A549 (cell line): ENCODE data around the gene COMT. TPM values are rescaled to one million over a fixed set of nuclear protein-coding genes. Genes with fewer than 3 reads are reported as not detected.
A peak's percentile ranks its signal among the peaks of the same experiment; 100 is the strongest.
"Not testable (repeated sequence)": the region's sequence is repeated elsewhere in the genome, so short reads cannot be mapped to it uniquely, and the experiment has no call there.

Source experiments
- ATAC-seq, 2 experiments: fragments of 200-7000 bp in 1 of 2; fragments of >200 bp in 1 of 2; cut with Nextera tagmentation in 1 of 2; cut with Tn5 transposase in 1 of 2; 3 replicates each; pipeline versions ENCODE4 v1.8.0 to v1.9.1; 2018 to 2020; ENCODE audit warnings: mild to moderate bottlenecking in 1 of 2, moderate library complexity in 1 of 2
- CTCF ChIA-PET: fragments of 300-600 bp; sonication (Branson Sonifier 250); formaldehyde crosslinking; extraction: SDS; loops from one replicate; lab custom pipeline; 2021; ENCODE audit warnings: antibody characterized with exemption, inconsistent platforms; lab: Yijun Ruan, JAX
- POLR2A ChIA-PET: fragments of 350-600 bp; formaldehyde crosslinking; extraction: SDS; loops from one replicate; lab custom pipeline; 2021; ENCODE audit warnings: antibody characterized with exemption, inconsistent platforms; lab: Yijun Ruan, JAX
- DNase-seq, 2 experiments: peaks; one replicate each; pipeline versions ENCODE4 v3.0.0 to v3.0.0-alpha.2; 2011 to 2016; ENCODE audit warnings: low read depth in 1 of 2, low spot score in 1 of 2
- FAIRE-seq: peaks from 2 replicates; lab custom pipeline; 2011; peaks lifted over from hg19 to GRCh38; lab: Jason Lieb, UNC
- H3K27ac ChIP-seq, 2 experiments: fragments of >200 bp; sonication (Bioruptor Twin); formaldehyde crosslinking; 3 replicates each; pipeline ENCODE4 v1.5.1; 2016 to 2017
- H3K4me1 ChIP-seq: fragments of >200 bp; sonication (Bioruptor Twin); formaldehyde crosslinking; 3 replicates; pipeline ENCODE4 v1.6.1; 2016
- H3K4me2 ChIP-seq: fragments of >200 bp; sonication (Bioruptor Twin); formaldehyde crosslinking; 3 replicates; pipeline ENCODE4 v1.6.1; 2016
- H3K4me3 ChIP-seq: fragments of >200 bp; sonication (Bioruptor Twin); formaldehyde crosslinking; 3 replicates; pipeline ENCODE4 v1.5.1; 2016
- H3K9me3 ChIP-seq: fragments of >200 bp; sonication (Bioruptor Twin); formaldehyde crosslinking; 3 replicates; pipeline ENCODE4 v1.6.1; 2016
- BHLHE40 ChIP-seq: IDR thresholded peaks from 2 replicates; pipeline ENCODE4 v1.6.1; 2012; ENCODE audit warnings: low read depth, low read length, inconsistent platforms
- CBX2 ChIP-seq: fragments of 200-600 bp; sonication (generic); IDR thresholded peaks from 2 replicates; pipeline ENCODE4 v1.6.1; 2016; ENCODE audit warnings: low read depth, mild to moderate bottlenecking, borderline replicate concordance
- EHF ChIP-seq: fragments of 250-450 bp; sonication (Bioruptor Pico); IDR thresholded peaks from 2 replicates; pipeline ENCODE4 v1.5.0; 2020; ENCODE audit warnings: mild to moderate bottlenecking
- ELK1 ChIP-seq: fragments of 150-350 bp; IDR thresholded peaks from 2 replicates; pipeline ENCODE4 v1.6.1; 2014; ENCODE audit warnings: low read depth, mild to moderate bottlenecking, low read length
- ESRRA ChIP-seq: fragments of 150-350 bp; IDR thresholded peaks from 2 replicates; pipeline ENCODE4 v1.6.1; 2014; ENCODE audit warnings: mild to moderate bottlenecking, low read length, borderline replicate concordance
- FOXS1 ChIP-seq: fragments of 250-450 bp; sonication (Bioruptor Pico); IDR thresholded peaks from 2 replicates; pipeline ENCODE4 v1.5.0; 2020; ENCODE audit warnings: mild to moderate bottlenecking, moderate library complexity
- GATA3 ChIP-seq: IDR thresholded peaks from 2 replicates; pipeline ENCODE4 v1.6.1; 2012; ENCODE audit warnings: borderline replicate concordance
- HDAC2 ChIP-seq: fragments of 200-600 bp; sonication (generic); IDR thresholded peaks from 2 replicates; pipeline ENCODE4 v1.6.1; 2016
- HES2 ChIP-seq: fragments of >200 bp; sonication (Bioruptor Twin); formaldehyde crosslinking; IDR thresholded peaks from 2 replicates; pipeline ENCODE4 v1.6.1; 2016
- HOXB13 ChIP-seq: fragments of 250-450 bp; sonication (Bioruptor Pico); IDR thresholded peaks from 2 replicates; pipeline ENCODE4 v1.5.0; 2020; ENCODE audit warnings: low read depth, mild to moderate bottlenecking, moderate library complexity
- HOXB5 ChIP-seq: fragments of 250-450 bp; sonication (Bioruptor Pico); IDR thresholded peaks from 2 replicates; pipeline ENCODE4 v1.5.0; 2020; ENCODE audit warnings: mild to moderate bottlenecking, moderate library complexity
- JUNB ChIP-seq: fragments of >200 bp; sonication (Bioruptor Twin); formaldehyde crosslinking; IDR thresholded peaks from 2 replicates; pipeline ENCODE4 v1.6.1; 2016
- KDM1A ChIP-seq: fragments of 200-600 bp; sonication (generic); IDR thresholded peaks from 2 replicates; pipeline ENCODE4 v1.6.1; 2016; ENCODE audit warnings: low read depth, mild to moderate bottlenecking
- KDM5A ChIP-seq: fragments of 200-600 bp; sonication (generic); IDR thresholded peaks from 2 replicates; pipeline ENCODE4 v1.6.1; 2016; ENCODE audit warnings: antibody characterized with exemption, mild to moderate bottlenecking
- MAX ChIP-seq: IDR thresholded peaks from 2 replicates; pipeline ENCODE4 v1.6.1; 2012
- MAZ ChIP-seq: fragments of 150-350 bp; IDR thresholded peaks from 2 replicates; pipeline ENCODE4 v1.6.1; 2014; ENCODE audit warnings: antibody characterized with exemption, low read depth, low read length, borderline replicate concordance
- PHF8 ChIP-seq: fragments of 200-600 bp; sonication (generic); IDR thresholded peaks from 2 replicates; pipeline ENCODE4 v1.6.1; 2016; ENCODE audit warnings: low read depth, mild to moderate bottlenecking, antibody characterized with exemption, moderate library complexity, borderline replicate concordance
- POLR2AphosphoS2 ChIP-seq: conservative IDR thresholded peaks from 2 replicates; pipeline ENCODE4 v1.6.1; 2012; ENCODE audit warnings: low read length, improper control_type of control experiment, inconsistent platforms
- RARB ChIP-seq: fragments of 250-450 bp; sonication (Bioruptor Pico); IDR thresholded peaks from 2 replicates; pipeline ENCODE4 v1.8.0; 2021; ENCODE audit warnings: mild to moderate bottlenecking, moderate library complexity
- SMC3 ChIP-seq: fragments of >200 bp; sonication (Bioruptor Twin); formaldehyde crosslinking; IDR thresholded peaks from 3 replicates; pipeline ENCODE4 v1.6.1; 2018; ENCODE audit warnings: inconsistent platforms
- TFCP2L1 ChIP-seq: fragments of 250-450 bp; sonication (Bioruptor Pico); IDR thresholded peaks from 2 replicates; pipeline ENCODE4 v1.5.0; 2021; ENCODE audit warnings: mild to moderate bottlenecking
- ZSCAN20 ChIP-seq: fragments of 250-450 bp; sonication (Bioruptor Pico); IDR thresholded peaks from 2 replicates; pipeline ENCODE4 v1.8.0; 2022; ENCODE audit warnings: mild to moderate bottlenecking, moderate library complexity
- WGBS: methylation state at CpG from one replicate; pipeline ENCODE4 v1.1.6; 2017; ENCODE audit errors: missing lambda C conversion rate; 5-methylcytosine and 5-hydroxymethylcytosine counted together
- polyA plus RNA-seq, 4 experiments: library from polyadenylated mRNA; depleted of rRNA in 3 of 4; stranded (reverse); fragments of >200 nt; fragmentation: RNase III in 1 of 4; extraction: RNeasy Plus Mini Kit Qiagen cat#74134 plus additional on column Dnase treatment in 1 of 4; gene quantifications; 2 replicates in 3 of 4; 3 replicates in 1 of 4; pipeline ENCODE4 v1.2.3, GENCODE V29; 2011 to 2017
- TF ChIP-seq, protein P1 (sequence below): fragments of 200-600 bp; sonication (generic); IDR thresholded peaks from 2 replicates; pipeline ENCODE4 v1.6.1; 2016; ENCODE audit warnings: antibody characterized with exemption, mild to moderate bottlenecking, moderate library complexity

The COMT gene
- polyA plus RNA-seq, 2 of the 4 experiments (the other 2 are of a cell fraction), result 72.3 to 125 TPM

- CTCF ChIA-PET, result interaction anchor here (0.5 to 6.6 kb wide), 5 partner anchors 9 to 175 kb away, joined by 3 to 56 read pairs (median 4); no protein-coding TSS in a partner anchor
- H3K4me1 ChIP-seq, result no peaks in the 10 kb centered on the region
- H3K4me3 ChIP-seq, result no peak overlapping the region
- TF ChIP-seq KDM5A (no peak), GATA3 (no peak), MAZ (no peak), HOXB5 (CRISPR knock-in tag) (no peak), FOXS1 (CRISPR knock-in tag) (no peak), JUNB (no peak), ELK1 (no peak), HOXB13 (CRISPR knock-in tag) (no peak), KDM1A (no peak), BHLHE40 (no peak), POLR2AphosphoS2 (no peak), CBX2 (no peak)
- FAIRE-seq, result no peak
- no peak for ATAC-seq
- no peak overlapping the region for H3K4me2 ChIP-seq
- WGBS, result 92% methylated on average over 16 of the region's 22 CpGs
- POLR2A ChIA-PET, result no interaction called here
- H3K9me3 ChIP-seq, result no peaks in the 10 kb centered on the region
- no peak for DNase-seq
- no peak overlapping the region for H3K27ac ChIP-seq
Observed at GRCh38 chr22:19905347-19906276, 36.0 kb upstream of the COMT start.

DNA sequence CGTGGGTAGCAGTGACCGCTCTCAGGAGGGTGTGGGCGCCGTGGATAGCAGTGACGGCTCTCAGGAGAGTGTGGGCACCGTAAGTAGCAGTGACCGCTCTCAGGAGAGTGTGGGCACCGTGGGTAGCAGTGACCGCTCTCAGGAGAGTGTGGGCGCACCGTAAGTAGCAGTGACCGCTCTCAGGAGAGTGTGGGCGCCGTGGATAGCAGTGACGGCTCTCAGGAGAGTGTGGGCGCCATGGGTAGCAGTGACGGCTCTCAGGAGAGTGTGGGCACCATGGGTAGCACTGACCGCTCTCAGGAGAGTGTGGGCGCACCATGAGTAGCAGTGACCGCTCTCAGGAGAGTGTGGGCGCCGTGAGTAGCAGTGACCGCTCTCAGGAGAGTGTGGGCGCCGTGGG is 34.7 kb upstream of the COMT start:
- ChIA-PET CTCF (interaction anchor here (6.6 kb wide), 1 partner anchor 176 kb away, joined by 56 read pairs; no protein-coding TSS in a partner anchor), POLR2A (interaction anchor here (0.5 kb wide), 1 partner anchor 26 kb away, joined by 3 read pairs; no protein-coding TSS in a partner anchor)
- H3K4me1 ChIP-seq, ATAC-seq, H3K4me2 ChIP-seq, H3K9me3 ChIP-seq, DNase-seq, FAIRE-seq, H3K4me3 ChIP-seq, H3K27ac ChIP-seq: not testable (repeated sequence)
- WGBS, result 91% methylated on average over 15 of the region's 25 CpGs

DNA sequence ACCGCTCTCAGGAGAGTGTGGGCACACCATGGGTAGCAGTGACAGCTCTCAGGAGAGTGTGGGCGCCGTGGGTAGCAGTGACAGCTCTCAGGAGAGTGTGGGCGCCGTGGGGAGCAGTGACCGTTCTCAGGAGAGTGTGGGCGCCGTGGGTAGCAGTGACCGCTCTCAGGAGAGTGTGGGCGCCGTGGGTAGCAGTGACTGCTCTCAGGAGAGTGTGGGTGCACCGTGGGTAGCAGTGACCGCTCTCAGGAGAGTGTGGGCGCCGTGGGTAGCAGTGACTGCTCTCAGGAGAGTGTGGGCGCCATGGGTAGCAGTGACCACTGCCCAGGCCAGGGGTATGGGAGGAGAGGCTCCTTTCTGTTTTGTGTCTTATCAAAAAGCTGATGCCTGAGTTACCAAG is 33.7 kb upstream of the COMT start:
- H3K4me1 ChIP-seq, H3K9me3 ChIP-seq, H3K4me2 ChIP-seq, H3K4me3 ChIP-seq, ATAC-seq, H3K27ac ChIP-seq, FAIRE-seq, DNase-seq, POLR2A ChIA-PET: not testable (repeated sequence)
- CTCF ChIA-PET, result interaction anchor here (0.7 to 1.0 kb wide), 2 partner anchors 149 to 177 kb away, joined by 3 to 6 read pairs; no protein-coding TSS in a partner anchor
- WGBS, result 86% methylated on average over 15 of the region's 16 CpGs

DNA sequence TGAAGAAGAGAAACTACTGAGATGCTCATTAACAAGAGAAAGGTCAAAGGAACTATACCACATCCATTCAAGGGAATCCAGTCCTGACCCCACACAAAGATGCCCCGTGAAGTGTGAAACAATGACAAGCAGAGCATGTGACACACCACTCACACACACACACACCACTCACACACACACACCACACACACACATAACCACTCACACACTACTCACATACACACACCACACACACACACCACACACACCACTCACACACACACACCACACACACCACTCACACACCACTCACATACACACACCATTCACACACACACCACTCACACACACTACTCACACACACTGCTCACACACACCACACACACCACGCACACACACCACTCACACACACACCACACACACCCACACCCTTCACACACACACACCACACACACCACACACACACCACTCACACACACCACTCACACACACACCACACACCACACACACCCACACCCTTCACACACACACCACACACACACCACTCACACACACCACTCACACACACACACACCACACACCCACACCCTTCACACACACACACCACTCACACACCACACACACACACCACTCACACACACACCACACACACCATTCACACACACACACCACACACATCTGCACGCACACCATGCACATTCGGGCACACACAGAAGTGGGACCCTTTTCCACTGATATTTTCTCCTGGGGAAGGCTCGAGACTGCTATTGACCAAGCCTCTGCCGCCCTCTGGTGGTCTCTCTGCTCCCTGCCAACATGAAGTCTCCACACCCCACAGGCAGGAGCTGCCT is 32.0 kb upstream of the COMT start:
- CTCF ChIA-PET, result interaction anchor here (0.5 to 9.9 kb wide), 50 partner anchors 8 to 206 kb away, joined by 3 to 215 read pairs (median 4); partner anchors contain the start of genes GNB1L and RTL10
- no peaks in the 10 kb centered on the region for H3K9me3 ChIP-seq
- no peaks in the 10 kb centered on the region for H3K4me1 ChIP-seq
- POLR2A ChIA-PET, result interaction anchor here (0.6 to 0.8 kb wide), 2 partner anchors 14 to 179 kb away, joined by 4 to 8 read pairs; no protein-coding TSS in a partner anchor
- FAIRE-seq (no peak), DNase-seq (peak; percentile 60 to 68), ATAC-seq (peak; percentile 92 to 99)
- 33% methylated on average over 6 of the region's 6 CpGs for WGBS
- no peak overlapping the region for H3K4me2 ChIP-seq
- no peak overlapping the region for H3K4me3 ChIP-seq
- peak overlapping the region in 1 of 2 experiments; percentile 66; a peak in 3 of 6 replicates for H3K27ac ChIP-seq
- no peak for TF ChIP-seq MAZ
- TF ChIP-seq HES2, result no peak
- no peak for TF ChIP-seq RARB (CRISPR knock-in tag)
- TF ChIP-seq EHF, result no peak
- TF ChIP-seq PHF8, result no peak
- TF ChIP-seq MAX, result no peak
- TF ChIP-seq ESRRA, result no peak
- TF ChIP-seq HDAC2, result no peak
- no peak for TF ChIP-seq TFCP2L1 (CRISPR knock-in tag)
- TF ChIP-seq, protein P1, sequence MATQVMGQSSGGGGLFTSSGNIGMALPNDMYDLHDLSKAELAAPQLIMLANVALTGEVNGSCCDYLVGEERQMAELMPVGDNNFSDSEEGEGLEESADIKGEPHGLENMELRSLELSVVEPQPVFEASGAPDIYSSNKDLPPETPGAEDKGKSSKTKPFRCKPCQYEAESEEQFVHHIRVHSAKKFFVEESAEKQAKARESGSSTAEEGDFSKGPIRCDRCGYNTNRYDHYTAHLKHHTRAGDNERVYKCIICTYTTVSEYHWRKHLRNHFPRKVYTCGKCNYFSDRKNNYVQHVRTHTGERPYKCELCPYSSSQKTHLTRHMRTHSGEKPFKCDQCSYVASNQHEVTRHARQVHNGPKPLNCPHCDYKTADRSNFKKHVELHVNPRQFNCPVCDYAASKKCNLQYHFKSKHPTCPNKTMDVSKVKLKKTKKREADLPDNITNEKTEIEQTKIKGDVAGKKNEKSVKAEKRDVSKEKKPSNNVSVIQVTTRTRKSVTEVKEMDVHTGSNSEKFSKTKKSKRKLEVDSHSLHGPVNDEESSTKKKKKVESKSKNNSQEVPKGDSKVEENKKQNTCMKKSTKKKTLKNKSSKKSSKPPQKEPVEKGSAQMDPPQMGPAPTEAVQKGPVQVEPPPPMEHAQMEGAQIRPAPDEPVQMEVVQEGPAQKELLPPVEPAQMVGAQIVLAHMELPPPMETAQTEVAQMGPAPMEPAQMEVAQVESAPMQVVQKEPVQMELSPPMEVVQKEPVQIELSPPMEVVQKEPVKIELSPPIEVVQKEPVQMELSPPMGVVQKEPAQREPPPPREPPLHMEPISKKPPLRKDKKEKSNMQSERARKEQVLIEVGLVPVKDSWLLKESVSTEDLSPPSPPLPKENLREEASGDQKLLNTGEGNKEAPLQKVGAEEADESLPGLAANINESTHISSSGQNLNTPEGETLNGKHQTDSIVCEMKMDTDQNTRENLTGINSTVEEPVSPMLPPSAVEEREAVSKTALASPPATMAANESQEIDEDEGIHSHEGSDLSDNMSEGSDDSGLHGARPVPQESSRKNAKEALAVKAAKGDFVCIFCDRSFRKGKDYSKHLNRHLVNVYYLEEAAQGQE, result no peak
- TF ChIP-seq SMC3, result peak; percentile 90
- TF ChIP-seq ZSCAN20 (CRISPR knock-in tag), result no peak
